Astrocyte (in vitro differentiated cells and primary cell): ENCODE measurements around the gene EPB41L3.

Source experiments
- CTCF ChIP-seq: IDR thresholded peaks from 2 replicates; pipeline ENCODE4 v1.5.1; 2011; ENCODE audit warnings: low read depth, mild to moderate bottlenecking, inconsistent platforms, low read length, moderate library complexity; ENCODE audit not compliant: insufficient read depth
- EZH2 ChIP-seq: IDR thresholded peaks from 2 replicates; pipeline ENCODE4 v1.6.1; 2012; ENCODE audit warnings: mild to moderate bottlenecking, low read length, inconsistent platforms; ENCODE audit not compliant: insufficient read depth

- no peak for TF ChIP-seq CTCF
- no peak for TF ChIP-seq EZH2
Measured at GRCh38 chr18:5521000-5521399, 22.8 kb downstream of the EPB41L3 start.
